IPS-11a (cell line): Measurements from ENCODE around the gene BHLHE41.

Source experiments
- H3K4me3 ChIP-seq: one replicate; pipeline ENCODE4 v1.5.1; 2013; ENCODE audit warnings: low read depth, low read length, control low read depth

The BHLHE41 gene

GRCh38 chr12:26124446-26125399 lies at the start of gene BHLHE41:
BHLHE41 (minus strand) TSS chr12:26125037; CDS start chr12:26124779, 258 bp downstream.
- H3K4me3 ChIP-seq, result peak within 1 kb of the TSS; percentile 62

- no peak overlapping the region for H3K4me3 ChIP-seq
Observed at GRCh38 chr12:26172946-26173552, 48.2 kb upstream of the BHLHE41 start.

- no peak overlapping the region for H3K4me3 ChIP-seq
Observed at GRCh38 chr12:26172539-26172938, 47.7 kb upstream of the BHLHE41 start.

GRCh38 chr12:26172013-26172412 lies 47.2 kb upstream of the BHLHE41 start:
- no peak overlapping the region for H3K4me3 ChIP-seq

GRCh38 chr12:26164118-26164517 lies 39.3 kb upstream of the BHLHE41 start:
- no peak overlapping the region for H3K4me3 ChIP-seq

GRCh38 chr12:26162905-26163304 lies 38.1 kb upstream of the BHLHE41 start:
- no peak overlapping the region for H3K4me3 ChIP-seq

- no peak overlapping the region for H3K4me3 ChIP-seq
Observed at GRCh38 chr12:26162174-26162573, 37.3 kb upstream of the BHLHE41 start.

GRCh38 chr12:26158078-26158764 lies 33.4 kb upstream of the BHLHE41 start:
- H3K4me3 ChIP-seq, result no peak overlapping the region

- no peak overlapping the region for H3K4me3 ChIP-seq
Observed at GRCh38 chr12:26157001-26157400, 32.2 kb upstream of the BHLHE41 start.

GRCh38 chr12:26156201-26156871 lies 31.5 kb upstream of the BHLHE41 start:
- no peak overlapping the region for H3K4me3 ChIP-seq

- H3K4me3 ChIP-seq, result no peak overlapping the region
Observed at GRCh38 chr12:26153421-26154154, 28.8 kb upstream of the BHLHE41 start.

GRCh38 chr12:26152507-26153102 lies 27.8 kb upstream of the BHLHE41 start:
- H3K4me3 ChIP-seq, result no peak overlapping the region

GRCh38 chr12:26150736-26151450 lies 26.1 kb upstream of the BHLHE41 start:
- H3K4me3 ChIP-seq, result no peak overlapping the region

- H3K4me3 ChIP-seq, result no peak overlapping the region
Observed at GRCh38 chr12:26149968-26150500, 25.2 kb upstream of the BHLHE41 start.

- no peak overlapping the region for H3K4me3 ChIP-seq
Observed at GRCh38 chr12:26148291-26148690, 23.5 kb upstream of the BHLHE41 start.

- no peak overlapping the region for H3K4me3 ChIP-seq
Observed at GRCh38 chr12:26143291-26143690, 18.5 kb upstream of the BHLHE41 start.

- no peak overlapping the region for H3K4me3 ChIP-seq
Observed at GRCh38 chr12:26138860-26139259, 14.0 kb upstream of the BHLHE41 start.

- no peak overlapping the region for H3K4me3 ChIP-seq
Observed at GRCh38 chr12:26136688-26137087, 11.9 kb upstream of the BHLHE41 start.

- H3K4me3 ChIP-seq, result no peak overlapping the region
Observed at GRCh38 chr12:26135571-26135970, 10.7 kb upstream of the BHLHE41 start.
